NB4 (cell line): ENCODE measurements around the gene KMT2C.
"Not testable (repeated sequence)": the region's sequence is repeated elsewhere in the genome, so short reads cannot be mapped to it uniquely, and the experiment has no call there.

ENCODE experiments used
- MYC ChIP-seq: IDR thresholded peaks from 2 replicates; pipeline ENCODE4 v1.6.1; 2011; ENCODE audit warnings: low read depth, low read length
- POLR2A ChIP-seq: IDR thresholded peaks from 2 replicates; pipeline ENCODE4 v1.6.1; 2011; ENCODE audit warnings: mild to moderate bottlenecking; ENCODE audit not compliant: insufficient read length; ENCODE audit errors: extremely low read depth
- TF ChIP-seq, protein P1 (sequence below): IDR thresholded peaks from one replicate; pipeline ENCODE4 v1.5.1; 2012; ENCODE audit warnings: low read depth, low read length
- TF ChIP-seq, protein P2 (sequence below): IDR thresholded peaks from 2 replicates; pipeline ENCODE4 v1.6.1; 2011; ENCODE audit warnings: low read depth, low read length

DNA sequence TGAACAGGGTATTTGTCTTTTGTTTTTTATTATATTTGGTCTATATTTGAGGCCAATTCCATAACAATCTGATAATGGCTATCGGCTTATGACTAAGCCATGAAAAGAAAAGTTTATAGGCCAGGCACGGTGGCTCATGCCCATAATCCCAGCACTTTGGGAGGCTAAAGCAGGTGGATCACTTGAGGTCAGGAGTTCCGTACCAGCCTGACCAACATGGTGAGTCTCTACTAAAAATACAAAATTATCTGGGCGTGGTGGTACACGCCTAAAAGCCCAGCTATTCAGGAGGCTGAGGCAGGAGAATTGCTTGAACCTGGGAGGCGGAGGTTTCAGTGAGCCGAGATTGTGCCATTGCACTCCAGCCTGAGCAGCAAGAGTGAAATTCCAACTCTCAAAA, 227.0 kb downstream of the KMT2C start:
- TF ChIP-seq, protein P1, sequence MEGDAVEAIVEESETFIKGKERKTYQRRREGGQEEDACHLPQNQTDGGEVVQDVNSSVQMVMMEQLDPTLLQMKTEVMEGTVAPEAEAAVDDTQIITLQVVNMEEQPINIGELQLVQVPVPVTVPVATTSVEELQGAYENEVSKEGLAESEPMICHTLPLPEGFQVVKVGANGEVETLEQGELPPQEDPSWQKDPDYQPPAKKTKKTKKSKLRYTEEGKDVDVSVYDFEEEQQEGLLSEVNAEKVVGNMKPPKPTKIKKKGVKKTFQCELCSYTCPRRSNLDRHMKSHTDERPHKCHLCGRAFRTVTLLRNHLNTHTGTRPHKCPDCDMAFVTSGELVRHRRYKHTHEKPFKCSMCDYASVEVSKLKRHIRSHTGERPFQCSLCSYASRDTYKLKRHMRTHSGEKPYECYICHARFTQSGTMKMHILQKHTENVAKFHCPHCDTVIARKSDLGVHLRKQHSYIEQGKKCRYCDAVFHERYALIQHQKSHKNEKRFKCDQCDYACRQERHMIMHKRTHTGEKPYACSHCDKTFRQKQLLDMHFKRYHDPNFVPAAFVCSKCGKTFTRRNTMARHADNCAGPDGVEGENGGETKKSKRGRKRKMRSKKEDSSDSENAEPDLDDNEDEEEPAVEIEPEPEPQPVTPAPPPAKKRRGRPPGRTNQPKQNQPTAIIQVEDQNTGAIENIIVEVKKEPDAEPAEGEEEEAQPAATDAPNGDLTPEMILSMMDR = not testable (repeated sequence)
- TF ChIP-seq POLR2A, MYC: not testable (repeated sequence)
- TF ChIP-seq, protein P2, sequence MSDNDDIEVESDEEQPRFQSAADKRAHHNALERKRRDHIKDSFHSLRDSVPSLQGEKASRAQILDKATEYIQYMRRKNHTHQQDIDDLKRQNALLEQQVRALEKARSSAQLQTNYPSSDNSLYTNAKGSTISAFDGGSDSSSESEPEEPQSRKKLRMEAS = not testable (repeated sequence)
